ENCODE data around the gene SLC41A3. TPM values are rescaled to one million over a fixed set of nuclear protein-coding genes. Genes with fewer than 3 reads are reported as not detected.

SLC41A3 gene
- total RNA-seq, 1 experiment from 2014 or later, result 26.9 TPM

DNA sequence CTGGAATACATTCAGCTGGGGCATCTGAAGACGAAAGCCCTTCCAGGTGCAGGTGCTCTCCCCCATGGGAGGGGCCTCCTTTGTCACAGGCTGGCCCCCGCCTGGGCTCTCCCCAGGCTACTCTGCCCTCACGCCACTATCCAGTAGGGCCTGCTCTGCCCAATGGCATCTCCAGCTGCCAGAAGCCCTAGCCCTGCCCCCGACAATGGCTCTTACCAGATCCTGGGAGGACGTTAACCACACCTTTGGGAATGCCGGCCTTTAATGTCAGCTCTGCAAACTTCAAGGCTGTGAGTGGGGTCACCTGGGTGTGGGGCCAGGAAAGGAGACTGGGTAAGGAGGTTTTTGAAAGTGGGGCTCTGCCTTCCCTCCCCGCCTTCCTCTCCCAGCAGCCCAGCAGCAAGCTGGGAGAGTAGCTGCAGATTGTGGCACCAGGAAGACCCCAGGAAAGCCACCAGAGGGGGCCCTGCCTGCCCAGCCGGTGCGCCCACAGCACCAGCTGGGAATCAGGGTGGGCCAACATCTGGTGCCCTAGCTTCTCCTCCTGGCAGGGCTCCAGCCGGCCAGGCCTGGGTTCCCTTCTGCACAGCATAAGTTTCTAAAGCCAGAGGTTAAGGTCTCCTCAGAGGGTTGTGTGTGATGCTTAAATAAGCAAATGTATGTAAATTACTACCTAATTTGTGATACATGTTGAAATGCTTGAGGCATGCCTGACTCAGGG is 40.4 kb upstream of the SLC41A3 start:
- no peaks in the 10 kb centered on the region for H3K27me3 ChIP-seq (ENCODE audit: low read length)
- H3K9me2 ChIP-seq (replicated peaks; ENCODE audit: insufficient read depth, low read length), result no peaks in the 10 kb centered on the region
- H3K4me2 ChIP-seq (ENCODE audit: low read depth, low read length, poor library complexity, severe bottlenecking), result no peak overlapping the region
- H3K4me3 ChIP-seq (ENCODE audit: low read length), result no peak overlapping the region
- no peak overlapping the region for H3K27ac ChIP-seq (ENCODE audit: low read length)
- H3K4me1 ChIP-seq (ENCODE audit: low read length), result no peaks in the 10 kb centered on the region
- no peaks in the 10 kb centered on the region for H4K20me1 ChIP-seq (ENCODE audit: insufficient read depth, low read depth, low read length)
- H3K9ac ChIP-seq (ENCODE audit: low read length), result no peak overlapping the region
- no peaks in the 10 kb centered on the region for H3K9me3 ChIP-seq (ENCODE audit: low read length)
- H2AFZ ChIP-seq (ENCODE audit: low read length), result no peak overlapping the region
- no peak for DNase-seq
- no peaks in the 10 kb centered on the region for H3K79me2 ChIP-seq (ENCODE audit: low read length)
- no peaks in the 10 kb centered on the region for H3K36me3 ChIP-seq (ENCODE audit: insufficient read depth, low read length)

DNA sequence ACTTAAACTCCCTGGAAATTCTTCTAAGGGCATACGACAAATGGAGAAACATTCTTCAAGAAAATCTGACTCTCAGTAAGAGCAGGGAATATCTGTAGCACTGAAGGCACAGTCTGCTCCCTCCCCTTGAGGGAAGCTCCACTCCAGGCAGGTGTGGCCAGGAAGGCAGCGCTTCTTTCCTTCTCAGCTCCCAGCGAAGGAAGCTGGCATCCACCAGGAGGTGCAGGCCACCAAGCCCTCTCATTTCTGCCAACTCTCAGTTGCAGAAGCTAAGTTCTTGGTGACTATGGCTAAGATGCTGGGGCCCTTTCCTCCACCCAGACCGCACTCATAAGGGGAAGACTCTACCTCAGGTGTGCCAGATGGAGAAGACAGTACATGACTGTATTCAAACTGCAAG is 37.7 kb upstream of the SLC41A3 start:
- Histone ChIP-seq H3K9me3 (ENCODE audit: low read length) (no peaks in the 10 kb centered on the region), H3K4me3 (ENCODE audit: low read length) (no peak overlapping the region), H3K36me3 (ENCODE audit: insufficient read depth, low read length) (no peaks in the 10 kb centered on the region), H3K4me1 (ENCODE audit: low read length) (no peaks in the 10 kb centered on the region), H3K79me2 (ENCODE audit: low read length) (no peaks in the 10 kb centered on the region), H4K20me1 (ENCODE audit: insufficient read depth, low read depth, low read length) (no peaks in the 10 kb centered on the region), H2AFZ (ENCODE audit: low read length) (no peak overlapping the region), H3K27ac (ENCODE audit: low read length) (no peak overlapping the region), H3K9ac (ENCODE audit: low read length) (no peak overlapping the region), H3K4me2 (ENCODE audit: low read depth, low read length, poor library complexity, severe bottlenecking) (no peak overlapping the region), H3K27me3 (ENCODE audit: low read length) (no peaks in the 10 kb centered on the region), H3K9me2 (replicated peaks; ENCODE audit: insufficient read depth, low read length) (no peaks in the 10 kb centered on the region)
- no peak for DNase-seq

DNA sequence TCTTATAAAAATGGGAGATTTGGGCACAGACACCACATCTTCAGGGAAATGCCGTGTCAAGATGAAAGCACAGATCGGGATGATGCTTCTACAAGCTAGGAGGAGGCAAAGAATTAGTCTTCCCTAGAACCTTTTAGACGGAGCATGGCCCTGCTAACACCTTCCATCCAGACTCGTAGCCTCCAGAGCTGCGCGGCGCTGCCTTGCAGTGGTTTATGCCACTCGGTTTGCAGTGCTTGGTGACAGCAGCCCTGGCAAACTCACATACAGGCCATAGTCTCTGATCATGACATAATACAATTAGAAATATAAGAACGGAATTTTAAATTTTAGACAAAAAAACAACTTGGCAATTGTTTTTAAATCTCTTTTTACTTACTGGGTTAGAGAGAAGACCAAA is 37.1 kb upstream of the SLC41A3 start:
- Histone ChIP-seq H3K9me2 (replicated peaks; ENCODE audit: insufficient read depth, low read length) (no peaks in the 10 kb centered on the region), H3K9me3 (ENCODE audit: low read length) (no peaks in the 10 kb centered on the region)
- no peak for DNase-seq

GRCh38 chr3:126119976-126120375 is 36.1 kb upstream of the SLC41A3 start:
- no peak overlapping the region for H3K4me3 ChIP-seq (ENCODE audit: low read length)
- H3K9me3 ChIP-seq (ENCODE audit: low read length), result no peaks in the 10 kb centered on the region
- no peaks in the 10 kb centered on the region for H4K20me1 ChIP-seq (ENCODE audit: insufficient read depth, low read depth, low read length)
- H3K36me3 ChIP-seq (ENCODE audit: insufficient read depth, low read length), result no peaks in the 10 kb centered on the region
- no peak overlapping the region for H3K27ac ChIP-seq (ENCODE audit: low read length)
- no peak overlapping the region for H3K4me2 ChIP-seq (ENCODE audit: low read depth, low read length, poor library complexity, severe bottlenecking)
- no peak overlapping the region for H2AFZ ChIP-seq (ENCODE audit: low read length)
- H3K79me2 ChIP-seq (ENCODE audit: low read length), result no peaks in the 10 kb centered on the region
- DNase-seq, result no peak
- H3K9ac ChIP-seq (ENCODE audit: low read length), result no peak overlapping the region
- no peaks in the 10 kb centered on the region for H3K27me3 ChIP-seq (ENCODE audit: low read length)
- H3K4me1 ChIP-seq (ENCODE audit: low read length), result no peaks in the 10 kb centered on the region
- H3K9me2 ChIP-seq (replicated peaks; ENCODE audit: insufficient read depth, low read length), result no peaks in the 10 kb centered on the region

More for the DNA sequence above, 37.1 kb upstream of the SLC41A3 start:
- Histone ChIP-seq H2AFZ (ENCODE audit: low read length) (no peak overlapping the region), H3K27ac (ENCODE audit: low read length) (no peak overlapping the region), H3K4me2 (ENCODE audit: low read depth, low read length, poor library complexity, severe bottlenecking) (no peak overlapping the region), H3K4me1 (ENCODE audit: low read length) (no peaks in the 10 kb centered on the region), H3K36me3 (ENCODE audit: insufficient read depth, low read length) (no peaks in the 10 kb centered on the region), H3K4me3 (ENCODE audit: low read length) (no peak overlapping the region), H3K9ac (ENCODE audit: low read length) (no peak overlapping the region), H3K27me3 (ENCODE audit: low read length) (no peaks in the 10 kb centered on the region), H3K79me2 (ENCODE audit: low read length) (no peaks in the 10 kb centered on the region), H4K20me1 (ENCODE audit: insufficient read depth, low read depth, low read length) (no peaks in the 10 kb centered on the region)

- Histone ChIP-seq H3K4me2 (ENCODE audit: low read depth, low read length, poor library complexity, severe bottlenecking) (no peak overlapping the region), H3K27me3 (ENCODE audit: low read length) (no peaks in the 10 kb centered on the region)
- DNase-seq, result no peak
These were observed 35.2 kb upstream of the SLC41A3 start for GRCh38 chr3:126119008-126119675.

DNA sequence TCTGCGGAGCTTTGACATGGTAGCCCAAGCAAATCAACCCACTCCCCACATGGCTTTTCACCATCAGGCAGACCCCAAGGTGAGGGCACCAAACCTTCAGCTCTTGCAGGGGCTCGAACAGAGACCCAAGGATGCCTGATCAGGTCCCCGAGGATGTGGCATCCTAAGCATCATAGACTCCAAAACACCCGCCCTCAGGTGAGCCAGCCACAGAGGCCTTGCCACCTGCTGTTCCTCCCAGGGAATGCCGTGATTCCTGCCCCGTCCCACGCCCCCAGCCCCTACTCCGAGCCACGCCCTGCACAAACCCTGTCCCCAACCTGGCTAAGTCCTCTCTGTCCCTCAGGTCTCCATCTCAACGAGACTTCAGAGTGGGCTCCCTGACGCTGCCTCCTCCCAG is 34.7 kb upstream of the SLC41A3 start:
- Histone ChIP-seq H3K4me3 (ENCODE audit: low read length) (no peak overlapping the region), H3K27ac (ENCODE audit: low read length) (no peak overlapping the region), H3K9ac (ENCODE audit: low read length) (no peak overlapping the region), H3K27me3 (ENCODE audit: low read length) (no peaks in the 10 kb centered on the region), H3K36me3 (ENCODE audit: insufficient read depth, low read length) (no peaks in the 10 kb centered on the region), H3K79me2 (ENCODE audit: low read length) (no peaks in the 10 kb centered on the region), H3K9me2 (replicated peaks; ENCODE audit: insufficient read depth, low read length) (no peaks in the 10 kb centered on the region), H4K20me1 (ENCODE audit: insufficient read depth, low read depth, low read length) (no peaks in the 10 kb centered on the region), H3K4me1 (ENCODE audit: low read length) (no peaks in the 10 kb centered on the region), H3K9me3 (ENCODE audit: low read length) (no peaks in the 10 kb centered on the region), H2AFZ (ENCODE audit: low read length) (no peak overlapping the region), H3K4me2 (ENCODE audit: low read depth, low read length, poor library complexity, severe bottlenecking) (no peak overlapping the region)
- no peak for DNase-seq

More at GRCh38 chr3:126119008-126119675, 35.2 kb upstream of the SLC41A3 start:
- Histone ChIP-seq H2AFZ (ENCODE audit: low read length) (no peak overlapping the region), H3K27ac (ENCODE audit: low read length) (no peak overlapping the region), H3K36me3 (ENCODE audit: insufficient read depth, low read length) (no peaks in the 10 kb centered on the region), H3K4me1 (ENCODE audit: low read length) (no peaks in the 10 kb centered on the region), H3K4me3 (ENCODE audit: low read length) (no peak overlapping the region), H3K9ac (ENCODE audit: low read length) (no peak overlapping the region), H3K9me2 (replicated peaks; ENCODE audit: insufficient read depth, low read length) (no peaks in the 10 kb centered on the region), H3K79me2 (ENCODE audit: low read length) (no peaks in the 10 kb centered on the region), H3K9me3 (ENCODE audit: low read length) (no peaks in the 10 kb centered on the region), H4K20me1 (ENCODE audit: insufficient read depth, low read depth, low read length) (no peaks in the 10 kb centered on the region)

- Histone ChIP-seq H2AFZ (ENCODE audit: low read length) (no peak overlapping the region), H4K20me1 (ENCODE audit: insufficient read depth, low read depth, low read length) (no peaks in the 10 kb centered on the region), H3K27me3 (ENCODE audit: low read length) (no peaks in the 10 kb centered on the region), H3K36me3 (ENCODE audit: insufficient read depth, low read length) (no peaks in the 10 kb centered on the region), H3K4me3 (ENCODE audit: low read length) (no peak overlapping the region), H3K4me2 (ENCODE audit: low read depth, low read length, poor library complexity, severe bottlenecking) (no peak overlapping the region), H3K79me2 (ENCODE audit: low read length) (no peaks in the 10 kb centered on the region), H3K9ac (ENCODE audit: low read length) (no peak overlapping the region), H3K4me1 (ENCODE audit: low read length) (no peaks in the 10 kb centered on the region), H3K27ac (ENCODE audit: low read length) (no peak overlapping the region), H3K9me2 (replicated peaks; ENCODE audit: insufficient read depth, low read length) (no peaks in the 10 kb centered on the region), H3K9me3 (ENCODE audit: low read length) (no peaks in the 10 kb centered on the region)
- DNase-seq, result no peak
These were observed 33.9 kb upstream of the SLC41A3 start for GRCh38 chr3:126117786-126118185.

GRCh38 chr3:126117212-126117611 is 33.3 kb upstream of the SLC41A3 start:
- H3K4me3 ChIP-seq (ENCODE audit: low read length), result no peak overlapping the region
- no peak overlapping the region for H3K27ac ChIP-seq (ENCODE audit: low read length)
- H3K9me2 ChIP-seq (replicated peaks; ENCODE audit: insufficient read depth, low read length), result no peaks in the 10 kb centered on the region
- H3K27me3 ChIP-seq (ENCODE audit: low read length), result no peaks in the 10 kb centered on the region
- DNase-seq, result no peak
- no peaks in the 10 kb centered on the region for H3K79me2 ChIP-seq (ENCODE audit: low read length)
- no peak overlapping the region for H3K4me2 ChIP-seq (ENCODE audit: low read depth, low read length, poor library complexity, severe bottlenecking)
- H3K36me3 ChIP-seq (ENCODE audit: insufficient read depth, low read length), result no peaks in the 10 kb centered on the region
- no peak overlapping the region for H2AFZ ChIP-seq (ENCODE audit: low read length)
- H3K9ac ChIP-seq (ENCODE audit: low read length), result no peak overlapping the region
- no peaks in the 10 kb centered on the region for H3K4me1 ChIP-seq (ENCODE audit: low read length)
- H4K20me1 ChIP-seq (ENCODE audit: insufficient read depth, low read depth, low read length), result no peaks in the 10 kb centered on the region
- H3K9me3 ChIP-seq (ENCODE audit: low read length), result no peaks in the 10 kb centered on the region
